Measurements from ENCODE around the gene WNT9A. TPM values are rescaled to one million over a fixed set of nuclear protein-coding genes. Genes with fewer than 3 reads are reported as not detected.

Gene WNT9A
- total RNA-seq, 3 donors from 2014 or later (not counting 1 experiment from before 2014, with no cell fraction given) = not detected

DNA sequence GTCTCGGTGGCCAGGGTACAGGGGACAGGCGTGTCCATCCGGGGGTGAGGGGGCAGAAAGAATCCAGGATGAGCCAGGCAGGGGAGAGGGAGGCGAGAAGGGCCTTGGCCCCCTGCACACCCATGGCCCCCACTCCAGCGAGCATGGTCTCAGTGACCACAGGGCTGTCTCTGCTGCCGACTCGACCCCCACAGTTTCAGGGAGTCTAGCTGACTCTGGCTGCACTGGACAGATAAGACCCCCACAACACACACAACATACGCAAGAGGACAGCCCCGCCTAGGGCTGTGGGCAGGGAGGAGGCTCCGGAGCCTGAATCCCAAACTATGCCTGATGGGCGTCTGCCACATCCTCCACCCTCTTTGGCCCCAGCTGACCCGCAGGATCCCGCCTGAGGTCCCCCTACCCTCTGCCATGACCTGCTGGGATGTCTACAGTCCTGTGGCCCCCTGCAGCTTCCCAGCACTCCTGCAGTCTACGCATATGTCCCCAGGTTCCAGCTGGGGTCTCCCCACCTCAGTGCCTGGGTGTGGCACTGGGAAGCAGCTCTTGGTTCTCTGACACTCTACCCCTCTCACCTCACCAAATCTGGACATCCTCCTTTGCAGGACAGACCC, 22.0 kb downstream of the WNT9A start:
- intact Hi-C loops (cut with micrococcal nuclease) = no loop called here
- Histone ChIP-seq H3K4me1 (ENCODE audit: control insufficient read depth, insufficient read depth, low read length) (no peaks in the 10 kb centered on the region), H3K27ac (ENCODE audit: low read length) (no peak overlapping the region), H3K4me3 (ENCODE audit: low read length) (no peak overlapping the region), H3K9me3 (ENCODE audit: control insufficient read depth, insufficient read depth, low read length) (no peaks in the 10 kb centered on the region), H3K27me3 (ENCODE audit: control insufficient read depth, insufficient read depth, low read length) (no peaks in the 10 kb centered on the region), H3K36me3 (ENCODE audit: control insufficient read depth, insufficient read depth, low read length) (no peaks in the 10 kb centered on the region)
- Mint-ChIP-seq H3K27me3 (ENCODE audit: low read depth in 2 of 2) (no peaks in the 10 kb centered on the region), H3K4me1 (no peaks in the 10 kb centered on the region), H3K27ac (no peak overlapping the region), H3K36me3 (no peaks in the 10 kb centered on the region), H3K4me3 (no peak overlapping the region), H3K9me3 (no peaks in the 10 kb centered on the region)
- DNase-seq (no peak), ATAC-seq (no peak)
- 91% methylated on average over 14 of the region's 14 CpGs for WGBS (ENCODE audit: insufficient coverage)
- TF ChIP-seq, protein P1, sequence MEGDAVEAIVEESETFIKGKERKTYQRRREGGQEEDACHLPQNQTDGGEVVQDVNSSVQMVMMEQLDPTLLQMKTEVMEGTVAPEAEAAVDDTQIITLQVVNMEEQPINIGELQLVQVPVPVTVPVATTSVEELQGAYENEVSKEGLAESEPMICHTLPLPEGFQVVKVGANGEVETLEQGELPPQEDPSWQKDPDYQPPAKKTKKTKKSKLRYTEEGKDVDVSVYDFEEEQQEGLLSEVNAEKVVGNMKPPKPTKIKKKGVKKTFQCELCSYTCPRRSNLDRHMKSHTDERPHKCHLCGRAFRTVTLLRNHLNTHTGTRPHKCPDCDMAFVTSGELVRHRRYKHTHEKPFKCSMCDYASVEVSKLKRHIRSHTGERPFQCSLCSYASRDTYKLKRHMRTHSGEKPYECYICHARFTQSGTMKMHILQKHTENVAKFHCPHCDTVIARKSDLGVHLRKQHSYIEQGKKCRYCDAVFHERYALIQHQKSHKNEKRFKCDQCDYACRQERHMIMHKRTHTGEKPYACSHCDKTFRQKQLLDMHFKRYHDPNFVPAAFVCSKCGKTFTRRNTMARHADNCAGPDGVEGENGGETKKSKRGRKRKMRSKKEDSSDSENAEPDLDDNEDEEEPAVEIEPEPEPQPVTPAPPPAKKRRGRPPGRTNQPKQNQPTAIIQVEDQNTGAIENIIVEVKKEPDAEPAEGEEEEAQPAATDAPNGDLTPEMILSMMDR (IDR thresholded peaks at IDR 0.05) = no peak

DNA sequence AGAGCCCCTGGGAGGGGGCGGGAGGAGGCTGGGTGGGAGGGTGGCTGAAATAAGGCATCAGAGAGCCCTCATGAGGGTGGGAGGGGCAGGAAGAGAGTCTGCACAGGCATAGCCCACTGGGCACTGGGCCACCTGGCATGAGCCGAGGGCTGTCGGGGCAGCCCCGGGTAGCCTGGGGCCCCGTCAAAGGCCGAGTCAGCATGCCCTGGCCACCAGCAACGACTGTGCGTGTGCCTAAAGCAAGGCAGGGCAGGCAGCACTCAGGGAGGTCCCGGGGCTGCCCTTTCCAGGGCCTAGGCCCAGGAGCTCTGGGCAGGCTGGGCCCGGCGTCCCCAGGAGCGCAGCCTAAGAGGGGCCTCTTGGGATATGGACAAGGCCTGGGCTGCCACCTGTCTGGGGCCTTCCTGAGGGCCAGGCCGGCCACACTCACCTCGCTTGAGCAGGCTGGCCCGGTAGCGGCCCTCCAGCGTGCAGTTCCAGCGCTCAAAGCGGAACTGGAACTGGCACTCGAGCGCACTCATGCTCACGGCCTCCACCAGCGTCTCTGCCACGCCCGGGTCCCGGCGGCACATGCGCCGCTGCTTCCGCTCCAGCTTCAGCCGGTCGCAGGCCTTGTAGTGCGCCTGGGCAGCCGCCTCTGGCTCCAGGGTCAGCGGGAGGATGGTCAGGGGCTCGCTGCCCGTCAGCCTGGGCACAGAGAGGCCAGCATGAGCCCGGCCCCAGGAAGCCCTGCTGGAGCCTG, 22.7 kb downstream of the WNT9A start:
- Mint-ChIP-seq H3K27ac (no peak overlapping the region), H3K4me1 (no peaks in the 10 kb centered on the region), H3K36me3 (no peaks in the 10 kb centered on the region), H3K27me3 (ENCODE audit: low read depth in 2 of 2) (no peaks in the 10 kb centered on the region), H3K4me3 (no peak overlapping the region), H3K9me3 (no peaks in the 10 kb centered on the region)
- no peaks in the 10 kb centered on the region for H3K27me3 ChIP-seq (ENCODE audit: control insufficient read depth, insufficient read depth, low read length)
- TF ChIP-seq, protein P1 (IDR thresholded peaks at IDR 0.05) = no peak
- H3K27ac ChIP-seq (ENCODE audit: low read length) = no peak overlapping the region
- WGBS (ENCODE audit: insufficient coverage) = 87% methylated on average over 38 of the region's 38 CpGs
- no peaks in the 10 kb centered on the region for H3K9me3 ChIP-seq (ENCODE audit: control insufficient read depth, insufficient read depth, low read length)
- no peak overlapping the region for H3K4me3 ChIP-seq (ENCODE audit: low read length)
- intact Hi-C loops (cut with micrococcal nuclease) = no loop called here
- no peak for ATAC-seq
- H3K4me1 ChIP-seq (ENCODE audit: control insufficient read depth, insufficient read depth, low read length) = no peaks in the 10 kb centered on the region
- DNase-seq = no peak
- no peaks in the 10 kb centered on the region for H3K36me3 ChIP-seq (ENCODE audit: control insufficient read depth, insufficient read depth, low read length)

DNA sequence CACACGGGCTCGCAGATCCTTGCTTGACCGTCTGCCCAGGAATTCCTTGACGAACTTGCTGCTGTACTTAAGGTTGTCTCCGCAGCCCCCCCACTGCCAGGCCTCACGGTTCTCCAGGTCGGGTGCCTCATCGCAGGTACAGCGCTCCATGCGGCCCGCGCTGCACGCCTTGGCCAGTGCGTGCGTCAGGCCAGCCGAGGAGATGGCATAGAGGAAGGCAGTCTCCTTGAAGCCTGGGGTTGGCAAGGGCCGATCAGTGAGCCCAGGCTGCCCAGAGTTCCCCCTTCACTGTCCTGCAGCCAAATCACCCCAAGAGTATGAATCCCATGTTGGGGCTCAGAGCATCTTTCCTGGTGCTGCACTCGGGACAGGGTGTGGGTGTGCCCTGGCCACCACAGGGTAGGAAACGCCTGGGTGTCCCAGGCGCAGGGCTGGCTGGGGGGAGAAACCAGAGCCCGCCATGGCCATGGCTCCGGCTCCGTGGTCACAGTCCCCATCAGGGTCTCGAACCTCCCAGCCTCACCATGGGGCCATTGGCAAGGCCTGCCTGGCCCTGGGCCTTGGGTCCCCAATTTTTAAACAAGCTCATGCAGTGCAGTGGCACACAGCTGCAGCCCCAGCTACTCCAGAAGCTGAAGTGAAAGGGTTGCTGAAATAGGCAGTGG, 23.4 kb downstream of the WNT9A start:
- no peaks in the 10 kb centered on the region for H3K9me3 ChIP-seq (ENCODE audit: control insufficient read depth, insufficient read depth, low read length)
- no peaks in the 10 kb centered on the region for H3K36me3 Mint-ChIP-seq
- no peak for ATAC-seq
- intact Hi-C loops (cut with micrococcal nuclease) = no loop called here
- no peaks in the 10 kb centered on the region for H3K4me1 Mint-ChIP-seq
- 95% methylated on average over 24 of the region's 24 CpGs for WGBS (ENCODE audit: insufficient coverage)
- H3K36me3 ChIP-seq (ENCODE audit: control insufficient read depth, insufficient read depth, low read length) = no peaks in the 10 kb centered on the region
- no peak for DNase-seq
- H3K27ac ChIP-seq (ENCODE audit: low read length) = no peak overlapping the region
- H3K4me3 Mint-ChIP-seq = no peak overlapping the region
- H3K27me3 Mint-ChIP-seq (ENCODE audit: low read depth in 2 of 2) = peaks cover 0 to 4% of the 10 kb centered on the region in 2 donors
- no peak overlapping the region for H3K27ac Mint-ChIP-seq
- TF ChIP-seq, protein P1 (IDR thresholded peaks at IDR 0.05) = no peak
- H3K4me1 ChIP-seq (ENCODE audit: control insufficient read depth, insufficient read depth, low read length) = no peaks in the 10 kb centered on the region
- H3K4me3 ChIP-seq (ENCODE audit: low read length) = no peak overlapping the region
- no peaks in the 10 kb centered on the region for H3K27me3 ChIP-seq (ENCODE audit: control insufficient read depth, insufficient read depth, low read length)
- H3K9me3 Mint-ChIP-seq = no peaks in the 10 kb centered on the region

Measured in natural killer cell (primary cell).